Uterus (tissue), 4 donors: ENCODE data around the gene CYSRT1. TPM values are rescaled to one million over a fixed set of nuclear protein-coding genes. Genes with fewer than 3 reads are reported as not detected.

ENCODE experiments used
- DNase-seq, 2 donors: peaks; one replicate each; pipeline ENCODE4 v3.0.0-alpha.2; 2019 to 2020
- H3K27ac ChIP-seq, 2 donors: fragments of 200-600 bp; sonication (generic); 1 replicate in 1 of 2; 2 replicates in 1 of 2; pipeline ENCODE4 v1.5.1; 2016 to 2018
- H3K27me3 ChIP-seq, 2 donors: fragments of 200-600 bp; sonication (generic); one replicate each; pipeline ENCODE4 v1.5.1; 2018 to 2019; ENCODE audit warnings: control low read depth in 1 of 2
- H3K36me3 ChIP-seq, 2 donors: fragments of 200-600 bp; sonication (generic); one replicate each; pipeline ENCODE4 v1.5.1; 2019; ENCODE audit warnings: control low read depth in 1 of 2
- H3K4me1 ChIP-seq, 2 donors: fragments of 200-600 bp; sonication (generic); one replicate each; pipeline ENCODE4 v1.5.1; 2018 to 2019; ENCODE audit warnings: control low read depth in 1 of 2
- H3K4me3 ChIP-seq, 2 donors: fragments of 200-600 bp; sonication (generic); 1 replicate in 1 of 2; 2 replicates in 1 of 2; pipeline ENCODE4 v1.5.1; 2018 to 2019; ENCODE audit warnings: mild to moderate bottlenecking in 1 of 2
- H3K9me3 ChIP-seq, 2 donors: fragments of 200-600 bp; sonication (generic); one replicate each; pipeline ENCODE4 v1.5.1; 2019; ENCODE audit warnings: control low read depth in 1 of 2
- POLR2A ChIP-seq, 2 donors: fragments of 450-650 bp; IDR thresholded peaks; one replicate each; pipeline ENCODE4 v1.6.1; 2016; ENCODE audit warnings: antibody characterized with exemption in 2 of 2, mild to moderate bottlenecking in 1 of 2, moderate library complexity in 1 of 2
- intact Hi-C: fragments of 100-400 bp; cut with DNase I; formaldehyde crosslinking; loops from one replicate; pipeline ENCODE4 v1.15.1; 2023; ENCODE audit warnings: low total_unique reads
- total RNA-seq, 4 donors: library from RNA; depleted of rRNA in 3 of 4; stranded (reverse); fragments of >200 nt in 3 of 4; gene quantifications; one replicate each; pipeline versions ENCODE4 v1.1.0 to v1.2.4, GENCODE V29; 2014 to 2023
- TF ChIP-seq, protein P1 (sequence below), 4 experiments: fragments of 200-600 bp in 2 of 4; fragments of 450-650 bp in 2 of 4; sonication (generic) in 2 of 4; IDR thresholded peaks; one replicate each; pipeline ENCODE4 v1.5.1; 2016 to 2019; ENCODE audit warnings: antibody characterized with exemption in 4 of 4, mild to moderate bottlenecking in 2 of 4, moderate library complexity in 1 of 4
- donor health status: DM: yes; HTN: yes; CAD: no.

The CYSRT1 gene
- total RNA-seq, 4 donors from 2014 or later = 0.34 TPM; not detected in 3

DNA sequence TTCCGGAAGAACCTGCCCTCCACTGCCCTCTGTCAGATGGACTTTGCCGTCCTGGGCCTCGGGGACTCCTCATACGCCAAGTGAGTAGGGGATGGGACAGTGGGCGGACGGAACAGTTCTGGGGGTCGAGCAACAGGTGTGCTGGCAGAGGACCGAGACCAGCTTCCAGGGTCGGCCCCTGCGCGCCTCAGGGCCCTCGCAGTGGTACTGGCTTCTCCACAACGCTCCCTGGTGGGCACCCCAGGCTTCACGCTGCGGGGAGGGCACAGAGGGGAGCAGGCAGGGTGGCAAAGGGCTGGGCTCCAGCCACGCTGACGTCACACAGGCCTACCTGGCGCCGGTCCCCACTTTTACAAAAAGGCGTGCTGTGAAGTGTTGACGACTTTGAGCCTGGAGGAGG lies 12.5 kb upstream of the CYSRT1 start:
- no peaks in the 10 kb centered on the region for H3K36me3 ChIP-seq
- DNase-seq = no peak
- intact Hi-C loops = no loop called here
- peaks cover 0 to 1% of the 10 kb centered on the region in 2 donors for H3K4me1 ChIP-seq
- no peak overlapping the region for H3K27ac ChIP-seq
- H3K4me3 ChIP-seq = no peak overlapping the region
- no peaks in the 10 kb centered on the region for H3K9me3 ChIP-seq
- no peak for TF ChIP-seq POLR2A (IDR thresholded peaks at IDR 0.05)
- H3K27me3 ChIP-seq = no peaks in the 10 kb centered on the region

DNA sequence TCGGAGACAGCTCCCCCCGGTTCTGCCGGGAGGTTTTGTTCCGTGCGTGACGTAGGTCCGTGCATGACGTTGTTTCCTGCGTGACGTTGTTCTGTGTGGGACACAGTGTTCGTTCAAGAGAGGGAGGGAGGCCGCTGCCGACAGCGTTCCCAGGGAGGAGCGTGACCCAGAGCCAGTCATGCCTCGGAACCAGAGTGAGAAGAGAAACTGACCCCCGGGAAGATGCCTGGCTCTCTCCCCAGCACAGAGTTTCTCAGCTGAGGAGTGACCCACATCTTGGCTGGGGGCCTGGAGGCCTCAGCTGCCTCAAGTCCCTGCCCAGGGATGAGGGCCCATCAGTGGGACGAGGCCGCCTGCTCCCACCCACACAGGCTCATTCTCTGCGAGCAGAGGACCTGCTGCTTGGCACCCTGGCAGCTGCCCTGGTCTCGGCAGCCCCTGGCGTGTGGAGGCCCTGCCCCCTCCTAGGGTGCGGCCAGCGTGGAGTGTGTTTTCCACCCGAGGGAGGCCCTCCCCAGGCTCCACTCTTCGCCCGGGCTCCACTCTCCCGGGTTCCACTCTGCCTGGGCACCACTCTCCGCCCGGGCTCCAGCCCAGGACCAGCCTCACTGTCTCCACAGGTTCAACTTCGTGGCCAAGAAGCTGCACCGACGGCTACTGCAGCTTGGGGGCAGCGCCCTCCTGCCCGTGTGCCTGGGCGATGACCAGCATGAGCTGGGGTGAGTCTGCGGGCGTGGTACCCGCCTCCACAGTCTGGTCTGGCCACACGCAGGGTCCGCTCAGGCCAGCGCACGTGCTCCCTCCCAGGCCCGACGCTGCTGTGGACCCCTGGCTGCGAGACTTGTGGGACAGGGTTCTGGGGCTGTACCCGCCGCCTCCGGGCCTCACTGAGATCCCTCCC lies 11.6 kb upstream of the CYSRT1 start:
- Histone ChIP-seq H3K36me3 (no peaks in the 10 kb centered on the region), H3K27ac (no peak overlapping the region), H3K4me3 (no peak overlapping the region), H3K4me1 (peaks cover 0 to 6% of the 10 kb centered on the region in 2 donors), H3K27me3 (no peaks in the 10 kb centered on the region), H3K9me3 (no peaks in the 10 kb centered on the region)
- no peak for DNase-seq
- TF ChIP-seq POLR2A (IDR thresholded peaks at IDR 0.05) = no peak
- TF ChIP-seq, protein P1, sequence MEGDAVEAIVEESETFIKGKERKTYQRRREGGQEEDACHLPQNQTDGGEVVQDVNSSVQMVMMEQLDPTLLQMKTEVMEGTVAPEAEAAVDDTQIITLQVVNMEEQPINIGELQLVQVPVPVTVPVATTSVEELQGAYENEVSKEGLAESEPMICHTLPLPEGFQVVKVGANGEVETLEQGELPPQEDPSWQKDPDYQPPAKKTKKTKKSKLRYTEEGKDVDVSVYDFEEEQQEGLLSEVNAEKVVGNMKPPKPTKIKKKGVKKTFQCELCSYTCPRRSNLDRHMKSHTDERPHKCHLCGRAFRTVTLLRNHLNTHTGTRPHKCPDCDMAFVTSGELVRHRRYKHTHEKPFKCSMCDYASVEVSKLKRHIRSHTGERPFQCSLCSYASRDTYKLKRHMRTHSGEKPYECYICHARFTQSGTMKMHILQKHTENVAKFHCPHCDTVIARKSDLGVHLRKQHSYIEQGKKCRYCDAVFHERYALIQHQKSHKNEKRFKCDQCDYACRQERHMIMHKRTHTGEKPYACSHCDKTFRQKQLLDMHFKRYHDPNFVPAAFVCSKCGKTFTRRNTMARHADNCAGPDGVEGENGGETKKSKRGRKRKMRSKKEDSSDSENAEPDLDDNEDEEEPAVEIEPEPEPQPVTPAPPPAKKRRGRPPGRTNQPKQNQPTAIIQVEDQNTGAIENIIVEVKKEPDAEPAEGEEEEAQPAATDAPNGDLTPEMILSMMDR (IDR thresholded peaks at IDR 0.05) = no peak
- intact Hi-C loops = no loop called here

- Histone ChIP-seq H3K27ac (no peak overlapping the region), H3K36me3 (no peaks in the 10 kb centered on the region), H3K4me1 (peaks cover 0 to 6% of the 10 kb centered on the region in 2 donors), H3K27me3 (no peaks in the 10 kb centered on the region), H3K9me3 (no peaks in the 10 kb centered on the region), H3K4me3 (no peak overlapping the region)
- no peak for TF ChIP-seq POLR2A (IDR thresholded peaks at IDR 0.05)
- TF ChIP-seq, protein P1 (IDR thresholded peaks at IDR 0.05) = no peak
- intact Hi-C loops = no loop called here
- DNase-seq = no peak
These were observed 10.4 kb upstream of the CYSRT1 start for GRCh38 chr9:137214620-137215019.

GRCh38 chr9:137215196-137215986 lies 9.6 kb upstream of the CYSRT1 start:
- Histone ChIP-seq H3K4me3 (no peak overlapping the region), H3K36me3 (no peaks in the 10 kb centered on the region), H3K9me3 (no peaks in the 10 kb centered on the region), H3K27me3 (no peaks in the 10 kb centered on the region), H3K4me1 (peaks cover 0 to 6% of the 10 kb centered on the region in 2 donors), H3K27ac (no peak overlapping the region)
- intact Hi-C loops = no loop called here
- no peak for DNase-seq
- TF ChIP-seq, protein P1 (IDR thresholded peaks at IDR 0.05) = no peak
- no peak for TF ChIP-seq POLR2A (IDR thresholded peaks at IDR 0.05)

DNA sequence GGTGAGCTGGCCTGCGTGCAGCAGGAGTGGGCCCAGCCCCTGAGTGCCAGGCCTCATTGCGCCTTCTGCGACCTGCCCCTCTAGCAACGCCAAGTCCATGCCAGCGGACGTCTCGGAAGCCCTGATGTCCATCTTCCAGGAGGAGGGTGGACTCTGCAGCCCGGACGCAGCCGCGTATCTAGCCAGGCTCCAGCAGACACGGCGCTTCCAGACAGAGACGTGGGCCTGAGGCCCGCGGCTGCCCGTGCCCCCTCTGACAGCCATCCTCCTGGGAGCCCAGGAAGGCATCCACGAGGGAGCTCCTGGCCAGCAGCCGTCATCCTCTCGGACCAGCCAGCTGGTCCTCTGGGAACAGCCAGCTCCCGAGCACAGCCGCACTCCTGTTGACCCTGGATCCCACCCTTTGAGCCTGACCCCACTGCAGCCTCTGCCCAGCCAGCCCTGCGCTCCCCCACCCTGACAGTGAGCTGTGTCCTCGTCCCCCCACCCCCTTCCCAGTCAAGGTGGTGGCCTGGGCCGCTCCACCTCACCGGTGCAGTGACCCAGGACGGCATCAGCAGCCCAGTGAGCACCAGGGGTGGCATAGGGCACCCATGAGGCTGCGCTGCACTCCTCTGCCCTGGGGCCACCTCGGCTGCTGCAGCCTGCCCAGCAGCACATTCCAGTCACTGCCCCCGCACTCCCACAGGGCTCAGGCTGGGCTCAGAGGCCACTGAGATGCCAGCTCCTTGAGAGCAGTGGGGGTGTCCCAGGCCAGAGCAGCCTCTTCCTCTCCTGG lies 8.6 kb upstream of the CYSRT1 start:
- H3K9me3 ChIP-seq = no peaks in the 10 kb centered on the region
- no peak overlapping the region for H3K4me3 ChIP-seq
- no peaks in the 10 kb centered on the region for H3K36me3 ChIP-seq
- no peaks in the 10 kb centered on the region for H3K27me3 ChIP-seq
- H3K4me1 ChIP-seq = peaks cover 0 to 7% of the 10 kb centered on the region in 2 donors
- H3K27ac ChIP-seq = no peak overlapping the region
- no peak for DNase-seq
- TF ChIP-seq POLR2A (IDR thresholded peaks at IDR 0.05) = no peak
- TF ChIP-seq, protein P1 (IDR thresholded peaks at IDR 0.05) = no peak
- intact Hi-C loops = no loop called here
